ENCODE data around the gene SARNP.

Gene SARNP

DNA sequence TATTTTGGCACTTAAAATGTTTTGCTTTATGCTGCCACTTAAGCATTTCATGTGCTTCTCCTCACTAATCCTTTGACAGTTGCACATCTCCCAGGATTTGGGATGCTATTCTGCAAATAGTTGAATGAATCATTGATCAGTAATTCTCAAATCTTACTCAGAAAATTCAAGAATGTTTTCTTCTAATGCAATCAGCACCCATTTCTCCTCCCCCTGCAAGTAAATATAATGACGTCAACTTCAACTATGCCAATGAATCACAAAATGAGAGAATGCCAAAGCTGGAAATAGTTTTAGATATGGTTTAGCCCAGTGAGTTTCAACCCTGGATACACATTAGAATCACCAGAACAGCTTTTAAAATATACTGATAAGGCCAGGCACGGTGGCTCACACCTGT is 103.8 kb downstream of the SARNP start:
- no peak overlapping the region for H3K4me3 ChIP-seq (ENCODE audit: low read depth, low read length)
- TF ChIP-seq, protein P1, sequence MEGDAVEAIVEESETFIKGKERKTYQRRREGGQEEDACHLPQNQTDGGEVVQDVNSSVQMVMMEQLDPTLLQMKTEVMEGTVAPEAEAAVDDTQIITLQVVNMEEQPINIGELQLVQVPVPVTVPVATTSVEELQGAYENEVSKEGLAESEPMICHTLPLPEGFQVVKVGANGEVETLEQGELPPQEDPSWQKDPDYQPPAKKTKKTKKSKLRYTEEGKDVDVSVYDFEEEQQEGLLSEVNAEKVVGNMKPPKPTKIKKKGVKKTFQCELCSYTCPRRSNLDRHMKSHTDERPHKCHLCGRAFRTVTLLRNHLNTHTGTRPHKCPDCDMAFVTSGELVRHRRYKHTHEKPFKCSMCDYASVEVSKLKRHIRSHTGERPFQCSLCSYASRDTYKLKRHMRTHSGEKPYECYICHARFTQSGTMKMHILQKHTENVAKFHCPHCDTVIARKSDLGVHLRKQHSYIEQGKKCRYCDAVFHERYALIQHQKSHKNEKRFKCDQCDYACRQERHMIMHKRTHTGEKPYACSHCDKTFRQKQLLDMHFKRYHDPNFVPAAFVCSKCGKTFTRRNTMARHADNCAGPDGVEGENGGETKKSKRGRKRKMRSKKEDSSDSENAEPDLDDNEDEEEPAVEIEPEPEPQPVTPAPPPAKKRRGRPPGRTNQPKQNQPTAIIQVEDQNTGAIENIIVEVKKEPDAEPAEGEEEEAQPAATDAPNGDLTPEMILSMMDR (IDR thresholded peaks at IDR 0.05; ENCODE audit: low read depth, low read length) = no peak

DNA sequence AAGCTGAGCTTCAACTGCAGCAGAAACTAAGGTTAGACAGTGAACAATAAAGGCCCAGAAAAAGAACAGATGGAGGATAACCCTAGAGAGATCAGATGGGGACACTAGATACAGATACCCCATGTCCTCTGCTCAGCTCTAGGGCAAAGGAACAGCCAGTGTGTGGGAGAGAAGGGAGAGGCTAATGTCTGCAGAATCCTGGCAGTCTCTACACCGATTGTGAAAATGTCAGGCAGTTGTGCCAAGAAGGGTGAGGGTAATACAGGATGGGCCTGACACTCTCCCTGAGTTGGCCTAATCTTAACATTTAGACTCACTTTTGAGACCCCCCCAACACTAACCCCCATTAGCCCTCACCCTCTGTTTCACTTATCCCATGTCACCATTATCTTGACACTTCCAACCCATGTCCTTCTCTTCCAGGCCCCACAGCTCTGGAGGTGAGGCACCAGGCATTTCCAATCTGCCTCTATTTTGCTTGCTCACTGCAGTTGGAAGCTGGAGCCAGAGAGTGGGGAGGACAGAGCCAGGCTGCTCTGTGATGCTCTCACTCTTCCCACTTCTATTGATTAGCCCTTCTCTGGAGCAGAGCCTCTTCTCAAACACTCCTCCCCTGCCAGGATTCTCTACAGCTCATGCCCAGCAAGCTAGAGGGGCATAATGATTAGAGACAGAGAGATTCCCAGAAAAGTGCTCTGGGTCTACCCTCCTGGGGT is 104.7 kb downstream of the SARNP start:
- TF ChIP-seq, protein P1 (IDR thresholded peaks at IDR 0.05; ENCODE audit: low read depth, low read length) = no peak
- H3K4me3 ChIP-seq (ENCODE audit: low read depth, low read length) = no peak overlapping the region

DNA sequence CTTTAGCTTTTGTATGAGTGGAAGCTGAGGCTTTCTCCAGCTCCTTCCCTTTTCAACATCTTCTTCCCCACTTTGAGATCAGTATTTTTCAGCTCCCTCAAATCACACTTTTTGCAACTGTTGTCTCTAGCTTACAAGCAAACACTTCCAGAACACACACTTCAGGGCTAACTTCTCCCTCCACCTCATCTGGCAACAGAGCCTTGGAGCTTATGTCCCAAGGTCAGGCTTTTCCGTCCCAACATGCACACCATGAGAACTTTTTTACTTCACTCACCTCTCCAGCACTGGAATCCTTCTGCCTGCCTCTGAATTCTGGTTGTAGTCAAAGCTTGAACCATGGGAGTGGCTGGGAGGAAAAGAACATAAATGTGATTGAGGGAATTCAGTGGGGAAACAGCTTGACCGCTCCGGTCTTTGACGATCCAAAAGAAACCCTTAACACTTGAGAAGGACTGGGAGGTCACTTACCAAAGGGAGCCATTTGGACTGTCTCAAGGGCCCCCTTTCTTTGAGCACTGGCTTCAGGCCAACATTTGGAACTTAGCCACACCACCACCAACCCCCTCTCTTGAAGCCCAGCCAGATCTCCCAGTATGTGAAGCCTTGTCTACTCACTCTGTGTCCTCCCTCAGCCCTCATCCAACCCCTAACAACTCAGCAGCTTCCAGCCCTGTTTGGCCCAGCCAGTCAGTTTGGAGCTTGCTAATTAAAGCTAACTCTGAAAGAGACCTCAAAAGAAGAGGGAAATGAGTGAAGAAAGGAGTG is 105.6 kb downstream of the SARNP start:
- H3K4me3 ChIP-seq (ENCODE audit: low read depth, low read length) = no peak overlapping the region
- TF ChIP-seq, protein P1 (IDR thresholded peaks at IDR 0.05; ENCODE audit: low read depth, low read length) = no peak

DNA sequence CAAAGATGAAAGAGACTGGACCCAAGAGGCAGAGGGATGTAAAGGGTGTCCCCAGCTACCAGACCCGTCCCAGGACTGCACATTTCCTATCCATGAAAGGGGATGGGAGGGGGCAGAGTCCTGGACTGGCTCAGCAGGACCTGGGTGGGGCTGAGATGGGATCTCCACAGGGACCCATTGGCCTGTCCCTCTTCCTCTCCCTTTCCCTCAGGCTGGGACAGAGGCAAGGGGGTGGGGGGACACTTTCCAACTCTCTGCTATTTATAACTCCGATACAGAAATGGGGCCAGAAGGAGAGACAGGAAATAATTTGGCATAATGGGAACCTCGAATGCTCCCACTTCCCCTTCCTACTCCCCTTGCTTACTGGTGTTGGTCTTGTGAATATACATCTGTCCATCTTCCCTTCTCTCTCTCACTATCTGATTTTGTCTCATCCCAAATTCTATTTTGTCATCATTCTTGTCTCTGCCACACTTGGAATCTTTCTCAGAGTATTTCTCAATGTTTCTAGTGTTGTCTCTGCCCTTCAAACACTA is 108.8 kb downstream of the SARNP start:
- H3K4me3 ChIP-seq (ENCODE audit: low read depth, low read length) = peak overlapping the region; percentile 56; the same call in 1 of the 2 replicates
- TF ChIP-seq, protein P1 (IDR thresholded peaks at IDR 0.05; ENCODE audit: low read depth, low read length) = no peak

DNA sequence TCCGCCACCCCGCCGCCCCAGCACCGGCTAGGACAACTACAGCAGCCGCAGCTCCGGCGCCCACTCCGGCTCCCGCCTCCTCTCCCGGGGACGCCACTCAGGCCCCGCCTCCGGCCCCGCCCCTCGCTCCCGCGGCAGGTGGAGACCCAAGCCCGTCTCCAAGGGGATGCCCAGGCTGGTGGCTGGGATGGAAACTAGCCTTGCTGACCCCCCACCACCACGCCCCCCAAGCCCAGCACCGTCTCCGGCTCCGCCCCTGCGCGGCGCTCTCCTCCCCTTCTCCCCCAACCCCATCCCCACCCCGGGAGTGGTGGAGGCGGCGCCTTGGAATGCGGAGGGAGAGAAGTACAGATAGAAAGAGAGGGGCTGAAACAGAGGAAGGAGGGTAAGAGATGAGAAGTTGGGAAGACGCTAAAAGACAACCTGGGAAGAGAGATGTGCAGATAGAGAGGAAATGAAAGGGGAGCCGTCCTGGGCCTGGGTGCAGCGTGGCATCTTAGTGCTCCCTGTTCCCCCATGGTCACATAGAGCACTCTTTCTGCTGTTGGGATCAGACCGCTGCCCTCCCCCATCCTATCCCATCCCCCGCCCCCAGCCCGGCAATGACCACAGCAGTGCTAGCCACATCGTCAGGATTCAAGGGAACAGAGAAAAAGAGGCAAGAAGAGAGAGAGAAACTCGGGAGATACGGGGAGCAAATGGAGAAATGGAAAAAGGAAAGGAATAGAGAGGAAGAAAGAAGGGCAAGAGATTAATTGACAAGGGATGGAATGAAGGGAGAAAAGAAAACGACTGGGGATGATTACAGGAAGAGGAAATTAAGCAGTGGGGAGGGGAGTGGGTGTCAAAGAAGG is 109.5 kb downstream of the SARNP start, which contains the start of gene ITGA7:
TSS of gene ITGA7 (minus strand) at position 64 of the 854 bp plus-strand sequence. CDS start 222 bp downstream, outside the sequence.
- TF ChIP-seq, protein P1 (IDR thresholded peaks at IDR 0.05; ENCODE audit: low read depth, low read length) = no peak
- H3K4me3 ChIP-seq (ENCODE audit: low read depth, low read length) = peak within 1 kb of the TSS; percentile 56

Data from WI38 (cell line).